PFSK-1 (cell line): ENCODE measurements around the gene NECAB3.

Experiments
- FOXP2 ChIP-seq: optimal IDR thresholded peaks from 2 replicates; pipeline ENCODE3; 2011; ENCODE audit warnings: borderline replicate concordance, control low read depth, inconsistent platforms; ENCODE audit not compliant: insufficient read depth; ENCODE audit errors: extremely low read length, extremely low read depth
- POLR2AphosphoS5 ChIP-seq: IDR thresholded peaks from 2 replicates; pipeline ENCODE4 v1.6.1; 2012; ENCODE audit warnings: low read depth, mild to moderate bottlenecking, control low read depth, low read length, moderate library complexity
- REST ChIP-seq, 2 experiments: IDR thresholded peaks; 2 replicates each; pipeline versions ENCODE4 v1.6.1 to v1.8.0; 2011 to 2012; ENCODE audit warnings: low read depth in 2 of 2, low read length in 2 of 2, control low read depth in 1 of 2, inconsistent platforms in 1 of 2, mild to moderate bottlenecking in 1 of 2, moderate library complexity in 1 of 2; ENCODE audit not compliant: insufficient read depth in 1 of 2
- SIN3A ChIP-seq: IDR thresholded peaks from 2 replicates; pipeline ENCODE4 v1.6.1; 2012; ENCODE audit warnings: mild to moderate bottlenecking, low read length, moderate library complexity, borderline replicate concordance; ENCODE audit not compliant: insufficient read depth
- TAF1 ChIP-seq: IDR thresholded peaks from 2 replicates; pipeline ENCODE4 v1.6.1; 2012; ENCODE audit warnings: low read length, control low read depth, borderline replicate concordance; ENCODE audit not compliant: insufficient read depth

NECAB3 gene

DNA sequence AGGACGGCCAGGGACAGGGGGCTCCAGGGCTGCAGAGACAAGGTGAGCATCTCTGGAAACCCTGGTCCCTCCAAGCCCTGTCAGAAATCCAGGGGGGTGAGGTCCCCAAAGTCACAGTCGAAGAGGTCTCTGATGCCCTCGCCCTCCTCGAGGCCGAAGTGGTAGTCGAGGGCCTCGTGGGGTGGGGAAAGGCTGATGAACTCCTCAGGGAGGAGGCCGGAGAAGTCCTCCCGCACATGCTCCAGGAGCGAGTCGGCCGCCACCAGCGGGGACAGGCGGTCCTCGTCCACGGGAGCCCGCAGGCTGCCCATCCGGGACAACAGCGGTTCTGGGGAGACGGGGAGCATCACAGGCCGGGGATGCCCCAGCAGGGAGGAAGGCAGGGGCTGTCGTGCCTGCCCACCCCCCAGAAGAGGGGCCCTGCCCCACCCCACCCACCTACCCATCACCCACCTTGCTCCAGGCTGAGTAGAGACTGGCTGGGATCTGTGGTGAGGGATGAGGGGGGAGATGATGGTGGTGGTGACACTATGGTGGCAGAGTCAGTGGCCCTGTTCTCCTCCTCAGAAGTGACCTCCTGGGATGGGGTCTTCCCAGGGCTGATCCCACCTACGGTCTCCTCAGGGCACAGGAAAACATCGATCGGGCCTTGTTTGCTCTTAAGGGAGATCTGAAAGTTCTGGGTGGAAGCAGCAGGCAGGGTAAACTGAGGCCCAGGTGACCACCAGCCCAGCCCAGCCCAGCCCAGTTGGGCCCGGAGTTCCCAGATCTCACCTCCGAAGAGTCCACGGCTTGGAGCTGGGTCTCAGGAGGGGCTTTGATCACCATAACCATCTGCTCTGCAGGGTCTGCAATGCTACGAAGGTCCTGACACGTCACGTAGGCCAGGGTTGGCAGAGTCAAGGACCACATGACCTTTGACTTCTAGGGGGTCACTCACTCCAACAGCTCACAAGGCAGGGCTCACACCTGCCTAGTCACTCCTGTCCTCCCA is 2.7 kb upstream of the NECAB3 start:
- TF ChIP-seq FOXP2 (no peak), REST (IDR thresholded peaks at IDR 0.05; ENCODE audit: insufficient read depth in 1 of 2, low read depth in 2 of 2, low read length in 2 of 2) (no peak), TAF1 (no peak), POLR2AphosphoS5 (no peak), SIN3A (no peak)

GRCh38 chr20:33676121-33676520 is 1.9 kb upstream of the NECAB3 start:
- no peak for TF ChIP-seq FOXP2
- TF ChIP-seq POLR2AphosphoS5 = no peak

DNA sequence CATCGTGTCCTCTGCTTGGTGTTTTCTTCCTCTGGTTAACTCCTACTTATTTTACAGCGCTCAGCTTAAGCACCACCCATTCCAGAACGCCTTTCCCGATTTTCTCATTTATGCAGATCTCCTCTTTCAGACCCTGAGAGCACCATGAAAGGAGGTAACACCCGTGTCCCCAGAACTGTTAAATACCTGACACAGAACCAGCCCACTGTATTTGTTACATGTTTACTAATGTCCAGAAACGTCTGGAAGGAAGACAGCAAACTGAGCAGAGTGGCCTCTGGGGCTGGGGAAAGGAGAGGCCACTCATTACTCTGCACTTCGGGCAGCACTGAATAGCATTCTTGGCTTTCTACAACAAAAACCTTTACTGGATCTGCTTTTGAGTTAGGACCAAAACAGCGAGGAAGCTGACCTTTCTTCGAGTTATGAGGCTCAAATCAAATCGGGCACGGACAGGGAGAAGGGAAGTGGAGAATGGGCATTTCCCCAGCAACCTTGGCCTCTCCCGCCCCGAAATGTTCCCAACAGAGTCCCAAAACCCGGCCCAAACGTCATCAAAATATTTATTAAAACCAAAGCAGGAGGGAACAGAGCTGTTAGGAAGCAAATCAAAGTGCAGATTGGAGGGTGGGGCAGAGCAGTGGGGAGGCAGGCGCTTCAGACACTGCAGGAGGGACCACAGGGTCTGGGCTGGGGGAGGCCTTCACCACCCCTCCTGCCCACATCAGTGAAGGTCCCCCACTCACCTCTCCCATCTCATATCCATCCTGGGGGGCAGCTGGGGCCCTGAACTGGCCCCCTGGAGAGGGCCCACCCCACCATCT is 1.1 kb upstream of the NECAB3 start:
- TF ChIP-seq TAF1 (no peak), REST (IDR thresholded peaks at IDR 0.05; ENCODE audit: insufficient read depth in 1 of 2, low read depth in 2 of 2, low read length in 2 of 2) (no peak), SIN3A (no peak), FOXP2 (no peak), POLR2AphosphoS5 (no peak)

GRCh38 chr20:33673410-33674293 is 576 bp downstream of the NECAB3 start:
- TF ChIP-seq POLR2AphosphoS5 (no peak), REST (IDR thresholded peaks at IDR 0.05; ENCODE audit: insufficient read depth in 1 of 2, low read depth in 2 of 2, low read length in 2 of 2) (no peak), TAF1 (no peak), FOXP2 (no peak), SIN3A (no peak; the same call in 1 of the 2 replicates)

- no peak for TF ChIP-seq TAF1
- TF ChIP-seq POLR2AphosphoS5 = no peak
- no peak for TF ChIP-seq SIN3A
- TF ChIP-seq FOXP2 = no peak
- TF ChIP-seq REST (IDR thresholded peaks at IDR 0.05; ENCODE audit: insufficient read depth in 1 of 2, low read depth in 2 of 2, low read length in 2 of 2) = no peak
Measured at GRCh38 chr20:33673114-33673409, 1.2 kb downstream of the NECAB3 start.
